OCI-LY7 (cell line): ENCODE measurements around the gene AP1S3.

Experiments
- CTCF ChIP-seq: fragments of 200-600 bp; sonication (generic); conservative IDR thresholded peaks from 2 replicates; pipeline ENCODE4 v1.5.1; 2014; ENCODE audit warnings: mild to moderate bottlenecking, antibody characterized with exemption, low read length, moderate library complexity, mixed read lengths
- EZH2phosphoT487 ChIP-seq: fragments of 200-600 bp; sonication (generic); IDR thresholded peaks from 2 replicates; pipeline ENCODE4 v1.6.1; 2018; ENCODE audit warnings: low read depth, borderline replicate concordance, mild to moderate bottlenecking, mixed run types, antibody characterized with exemption, low read length, moderate library complexity, mixed read lengths

DNA sequence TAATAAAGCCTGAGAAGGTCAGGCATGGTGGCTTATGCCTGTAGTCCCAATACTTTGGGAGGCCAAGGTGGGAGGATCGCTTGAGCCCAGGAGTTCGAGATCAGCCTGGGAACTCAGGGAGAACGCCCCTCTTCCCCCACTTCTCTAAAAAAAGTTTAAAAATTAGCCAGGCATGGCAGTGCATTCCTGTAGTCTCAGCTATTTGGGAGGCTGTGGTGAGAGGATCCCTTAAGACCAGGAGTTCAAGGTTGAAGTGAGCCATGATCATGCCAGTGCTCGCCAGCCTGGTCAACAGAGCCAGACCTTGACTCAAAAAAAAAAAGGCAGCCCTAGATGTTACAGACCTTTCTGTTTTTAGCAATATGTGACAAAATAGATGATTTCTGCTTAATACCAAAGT, 83.4 kb downstream of the AP1S3 start:
- TF ChIP-seq CTCF (no peak), EZH2phosphoT487 (no peak)
